Measurements from ENCODE around the gene CD6. TPM values are rescaled to one million over a fixed set of nuclear protein-coding genes. Genes with fewer than 3 reads are reported as not detected.

The CD6 gene
- total and polyA plus RNA-seq, 2 experiments from 2014 or later = 4.2 TPM; not detected in 1

DNA sequence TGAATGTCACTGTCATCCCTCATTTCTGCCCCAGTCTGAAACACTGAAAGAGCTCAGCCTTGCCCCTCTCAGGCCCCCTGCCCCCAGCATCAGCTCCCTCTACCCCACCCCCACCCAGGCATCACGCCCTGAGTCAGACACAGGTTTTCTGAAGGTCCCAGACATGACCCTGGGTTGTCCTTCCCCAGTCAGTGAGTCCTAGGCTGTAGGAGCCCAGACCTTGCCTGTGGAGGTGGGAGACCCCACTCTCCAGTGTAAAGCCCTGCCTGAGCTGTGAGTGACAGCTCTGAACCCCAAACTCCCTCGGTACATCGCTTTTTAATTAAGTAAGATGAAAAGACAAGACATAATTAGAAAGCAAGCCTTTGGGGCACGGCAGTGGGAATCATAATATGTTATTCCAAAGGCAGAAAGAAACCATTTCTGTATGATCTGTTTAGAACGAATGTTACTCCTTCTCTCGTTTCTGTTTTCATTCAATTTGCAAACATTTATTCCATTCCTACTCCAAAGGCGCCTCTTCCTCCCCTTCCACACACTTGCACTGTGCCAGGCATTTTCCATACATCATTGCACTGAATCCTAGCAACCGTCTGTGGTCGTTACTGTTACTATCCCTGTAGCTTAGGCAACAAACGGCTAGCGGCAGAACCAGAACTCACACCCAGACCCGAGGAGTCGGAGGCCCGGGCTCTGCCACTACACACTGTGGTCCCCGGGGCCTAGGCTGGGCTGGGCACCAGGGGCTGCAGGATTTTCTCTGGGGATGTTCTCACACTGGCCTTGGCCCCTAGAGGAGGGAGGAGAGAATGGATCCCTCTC, 63.4 kb downstream of the CD6 start:
- DNase-seq (ENCODE audit: low read depth in 1 of 2, low spot score in 1 of 2) = no peak
- Histone ChIP-seq H3K4me3 (no peak overlapping the region), H3K4me1 (ENCODE audit: low read depth) (peaks cover 6% of the 10 kb centered on the region), H3K27me3 (no peaks in the 10 kb centered on the region), H3K27ac (no peak overlapping the region), H3K9me3 (ENCODE audit: low read depth) (no peaks in the 10 kb centered on the region), H3K36me3 (no peaks in the 10 kb centered on the region)
- TF ChIP-seq, protein P1, sequence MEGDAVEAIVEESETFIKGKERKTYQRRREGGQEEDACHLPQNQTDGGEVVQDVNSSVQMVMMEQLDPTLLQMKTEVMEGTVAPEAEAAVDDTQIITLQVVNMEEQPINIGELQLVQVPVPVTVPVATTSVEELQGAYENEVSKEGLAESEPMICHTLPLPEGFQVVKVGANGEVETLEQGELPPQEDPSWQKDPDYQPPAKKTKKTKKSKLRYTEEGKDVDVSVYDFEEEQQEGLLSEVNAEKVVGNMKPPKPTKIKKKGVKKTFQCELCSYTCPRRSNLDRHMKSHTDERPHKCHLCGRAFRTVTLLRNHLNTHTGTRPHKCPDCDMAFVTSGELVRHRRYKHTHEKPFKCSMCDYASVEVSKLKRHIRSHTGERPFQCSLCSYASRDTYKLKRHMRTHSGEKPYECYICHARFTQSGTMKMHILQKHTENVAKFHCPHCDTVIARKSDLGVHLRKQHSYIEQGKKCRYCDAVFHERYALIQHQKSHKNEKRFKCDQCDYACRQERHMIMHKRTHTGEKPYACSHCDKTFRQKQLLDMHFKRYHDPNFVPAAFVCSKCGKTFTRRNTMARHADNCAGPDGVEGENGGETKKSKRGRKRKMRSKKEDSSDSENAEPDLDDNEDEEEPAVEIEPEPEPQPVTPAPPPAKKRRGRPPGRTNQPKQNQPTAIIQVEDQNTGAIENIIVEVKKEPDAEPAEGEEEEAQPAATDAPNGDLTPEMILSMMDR (IDR thresholded peaks at IDR 0.05; ENCODE audit: low read depth, low read length) = no peak

DNA sequence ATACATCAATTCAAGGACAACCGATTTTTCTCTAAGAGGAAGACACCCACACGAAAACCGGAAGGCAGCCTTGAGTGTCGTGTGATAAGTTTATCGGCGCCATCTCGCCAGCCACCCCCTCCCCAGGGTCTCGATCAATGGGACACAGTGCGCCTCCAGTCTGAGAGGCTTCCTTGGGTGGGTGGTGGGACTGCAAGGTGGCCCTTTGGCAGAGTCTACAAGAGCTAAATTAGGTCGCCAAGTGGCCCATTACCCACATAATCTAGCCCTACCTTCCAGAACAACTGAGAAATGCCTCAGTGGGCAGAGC, 64.0 kb downstream of the CD6 start:
- H3K4me1 ChIP-seq (ENCODE audit: low read depth) = peaks cover 6% of the 10 kb centered on the region
- no peaks in the 10 kb centered on the region for H3K27me3 ChIP-seq
- H3K27ac ChIP-seq = no peak overlapping the region
- no peaks in the 10 kb centered on the region for H3K9me3 ChIP-seq (ENCODE audit: low read depth)
- no peak overlapping the region for H3K4me3 ChIP-seq
- TF ChIP-seq, protein P1 (IDR thresholded peaks at IDR 0.05; ENCODE audit: low read depth, low read length) = no peak
- DNase-seq (ENCODE audit: low read depth in 1 of 2, low spot score in 1 of 2) = no peak
- H3K36me3 ChIP-seq = no peaks in the 10 kb centered on the region

DNA sequence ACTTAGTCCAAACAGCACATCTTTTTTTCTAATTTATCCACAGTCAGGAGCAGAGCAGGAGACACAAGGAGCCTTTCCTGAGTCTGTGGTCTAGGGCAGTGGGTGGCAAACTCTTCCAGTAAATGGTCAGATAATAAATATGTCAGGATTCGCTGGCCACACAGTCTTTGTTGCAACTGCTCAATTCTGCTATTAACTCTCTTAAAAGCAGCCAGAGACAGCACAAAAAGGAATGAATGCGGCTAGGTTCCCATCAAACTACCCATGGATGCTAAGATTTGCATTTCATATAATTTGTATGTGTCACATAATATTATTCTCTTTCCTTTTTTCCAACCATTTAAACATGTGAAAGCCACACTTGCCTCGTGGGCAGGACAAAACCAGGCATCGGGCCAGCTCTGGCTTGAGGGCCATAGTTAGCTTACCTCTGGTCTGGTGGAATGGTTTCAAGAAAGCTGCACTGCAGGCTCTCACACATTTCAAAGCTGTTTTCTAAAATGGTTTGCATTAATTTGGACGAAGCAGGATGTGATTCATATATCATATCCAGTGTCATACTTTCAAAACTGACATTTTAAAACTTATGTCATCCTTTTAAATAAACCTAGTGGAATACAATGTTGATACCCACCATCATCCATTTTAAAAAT, 66.1 kb downstream of the CD6 start:
- H3K9me3 ChIP-seq (ENCODE audit: low read depth) = no peaks in the 10 kb centered on the region
- H3K27me3 ChIP-seq = no peaks in the 10 kb centered on the region
- no peak overlapping the region for H3K27ac ChIP-seq
- TF ChIP-seq, protein P1 (IDR thresholded peaks at IDR 0.05; ENCODE audit: low read depth, low read length) = no peak
- no peak overlapping the region for H3K4me3 ChIP-seq
- peak in 1 of 2 donors; percentile 31 for DNase-seq (ENCODE audit: low read depth in 1 of 2, low spot score in 1 of 2)
- no peaks in the 10 kb centered on the region for H3K36me3 ChIP-seq
- peaks cover 17% of the 10 kb centered on the region for H3K4me1 ChIP-seq (ENCODE audit: low read depth)

DNA sequence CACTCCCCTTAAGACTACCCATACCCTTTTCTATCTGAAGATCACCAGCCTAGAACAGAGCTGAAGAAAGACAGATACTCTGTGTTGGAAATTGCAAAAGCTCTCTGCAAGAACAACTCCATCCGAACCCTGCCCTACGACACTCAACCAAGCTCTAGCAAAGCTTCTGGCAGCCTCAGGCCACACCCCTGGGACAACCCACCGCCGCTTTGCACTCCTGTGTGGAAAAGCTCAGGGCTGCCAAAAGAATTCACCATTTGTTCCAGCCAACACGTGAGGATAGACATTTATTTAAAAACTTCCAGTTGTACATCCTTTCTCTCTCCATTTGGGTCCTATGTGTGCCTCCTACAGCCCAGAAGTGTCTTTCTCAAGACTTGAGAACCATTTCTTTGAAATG, 68.4 kb downstream of the CD6 start:
- DNase-seq (ENCODE audit: low read depth in 1 of 2, low spot score in 1 of 2) = no peak
- Histone ChIP-seq H3K27ac (no peak overlapping the region), H3K27me3 (no peaks in the 10 kb centered on the region), H3K9me3 (ENCODE audit: low read depth) (no peaks in the 10 kb centered on the region), H3K4me3 (no peak overlapping the region), H3K4me1 (ENCODE audit: low read depth) (peaks cover 19% of the 10 kb centered on the region), H3K36me3 (no peaks in the 10 kb centered on the region)
- TF ChIP-seq, protein P1 (IDR thresholded peaks at IDR 0.05; ENCODE audit: low read depth, low read length) = no peak

DNA sequence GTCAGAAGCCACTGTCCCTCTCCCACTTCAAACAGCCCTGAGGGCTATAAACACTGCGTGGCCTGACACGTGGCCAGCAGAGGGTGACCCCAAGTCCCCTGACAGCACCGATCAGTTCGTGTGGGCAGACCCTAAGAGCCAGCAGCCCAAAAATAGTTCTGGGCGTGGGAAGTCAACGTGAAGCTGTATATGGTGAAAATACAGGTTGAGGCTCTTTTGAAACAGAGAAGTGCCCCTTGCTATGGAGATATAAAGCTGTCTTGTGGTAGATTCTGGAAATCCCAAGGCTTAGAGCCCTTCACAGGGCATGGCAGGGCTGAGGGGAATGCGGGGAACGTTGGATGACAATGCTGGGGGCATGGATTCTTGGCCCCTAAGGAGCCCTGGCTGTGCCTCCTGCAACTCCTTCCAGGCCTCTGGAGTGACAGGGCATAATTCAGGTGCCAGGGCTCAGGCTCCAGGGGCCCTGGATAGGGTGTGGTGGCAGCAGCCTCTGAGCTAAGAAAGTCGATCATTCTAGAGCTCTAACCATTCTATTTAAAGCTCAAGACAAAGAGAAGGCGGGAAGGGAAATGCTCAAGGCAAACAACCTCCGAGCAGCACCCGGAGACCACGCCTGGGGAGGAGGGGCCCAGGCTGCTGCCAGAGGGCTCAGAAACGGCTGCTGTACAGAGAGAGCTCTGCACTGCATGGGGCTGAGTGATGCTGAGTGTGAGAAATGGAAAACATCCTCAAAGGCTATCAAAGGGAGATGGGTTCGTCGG, 70.5 kb downstream of the CD6 start:
- Histone ChIP-seq H3K4me1 (ENCODE audit: low read depth) (peaks cover 12% of the 10 kb centered on the region), H3K9me3 (ENCODE audit: low read depth) (no peaks in the 10 kb centered on the region), H3K36me3 (no peaks in the 10 kb centered on the region), H3K27me3 (no peaks in the 10 kb centered on the region), H3K27ac (peak overlapping the region; percentile 84), H3K4me3 (no peak overlapping the region)
- TF ChIP-seq, protein P1 (IDR thresholded peaks at IDR 0.05; ENCODE audit: low read depth, low read length) = no peak
- peak; percentile 32 to 82 for DNase-seq (ENCODE audit: low read depth in 1 of 2, low spot score in 1 of 2)
